GM18499 (cell line): ENCODE measurements around the gene ELF2.
"Not testable (repeated sequence)": the region's sequence is repeated elsewhere in the genome, so short reads cannot be mapped to it uniquely, and the experiment has no call there.

ENCODE experiments used
- ATAC-seq: cut with Tn5 transposase; IDR thresholded peaks from one replicate; pipeline ENCODE4 v1.9.1; 2021; ENCODE audit warnings: moderate number of reproducible peaks; ENCODE audit not compliant: insufficient read depth, unreplicated experiment

ELF2 gene

GRCh38 chr4:139177049-139177868 lies at the start of gene ELF2:
TSS of gene ELF2 (minus strand) at chr4:139177218. CDS start at chr4:139137701, 39,517 bp downstream.
- ATAC-seq, result peak; percentile 23

- no peak for ATAC-seq
Observed at GRCh38 chr4:139223682-139224317, 46.8 kb upstream of the ELF2 start.

DNA sequence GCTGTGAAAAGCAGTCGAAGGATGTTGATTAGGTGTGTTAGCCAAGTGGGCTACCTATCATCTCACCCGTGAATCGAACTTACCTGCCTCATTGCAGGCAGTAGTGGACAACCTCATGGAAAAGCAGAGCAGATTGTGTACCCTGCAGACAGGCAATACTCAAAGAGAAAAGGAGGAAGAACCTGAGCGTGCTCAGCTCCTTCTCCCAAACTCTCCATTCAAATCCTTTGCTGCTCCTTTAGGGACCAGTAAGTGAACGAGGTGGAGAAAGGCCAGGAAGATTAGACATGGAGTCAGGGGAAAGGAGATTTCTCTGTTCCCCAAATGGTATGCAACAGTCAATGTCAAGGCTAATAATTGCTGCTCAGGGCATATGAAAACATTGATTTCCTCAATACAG lies 45.2 kb upstream of the ELF2 start:
- no peak for ATAC-seq

- ATAC-seq, result no peak
Observed at GRCh38 chr4:139221687-139222086, 44.7 kb upstream of the ELF2 start.

GRCh38 chr4:139219450-139220055 lies 42.5 kb upstream of the ELF2 start:
- no peak for ATAC-seq

DNA sequence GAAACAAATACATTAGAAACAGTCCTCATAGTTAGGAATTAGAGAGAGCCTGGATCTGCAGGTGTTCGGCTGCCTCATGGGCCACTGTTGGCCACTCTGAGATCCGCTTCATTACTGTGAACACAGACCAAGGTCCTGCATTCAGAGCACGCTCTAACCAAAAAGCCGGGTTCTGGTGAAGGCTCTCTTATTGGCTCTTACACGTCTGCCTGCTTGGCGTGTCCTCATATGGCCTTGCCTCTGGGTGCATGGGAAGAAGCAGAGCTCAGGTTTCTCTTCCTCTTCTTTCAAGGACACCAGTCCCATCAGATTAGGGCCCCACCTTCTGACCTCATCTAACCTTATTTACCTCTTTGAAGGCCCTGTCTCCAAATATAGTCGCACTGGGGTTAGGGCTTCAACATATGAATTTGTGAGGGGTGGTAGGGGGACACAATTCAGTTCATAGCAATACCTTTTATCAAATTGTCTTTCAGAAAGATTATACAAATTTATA lies 37.1 kb upstream of the ELF2 start:
- ATAC-seq, result peak; percentile 97

DNA sequence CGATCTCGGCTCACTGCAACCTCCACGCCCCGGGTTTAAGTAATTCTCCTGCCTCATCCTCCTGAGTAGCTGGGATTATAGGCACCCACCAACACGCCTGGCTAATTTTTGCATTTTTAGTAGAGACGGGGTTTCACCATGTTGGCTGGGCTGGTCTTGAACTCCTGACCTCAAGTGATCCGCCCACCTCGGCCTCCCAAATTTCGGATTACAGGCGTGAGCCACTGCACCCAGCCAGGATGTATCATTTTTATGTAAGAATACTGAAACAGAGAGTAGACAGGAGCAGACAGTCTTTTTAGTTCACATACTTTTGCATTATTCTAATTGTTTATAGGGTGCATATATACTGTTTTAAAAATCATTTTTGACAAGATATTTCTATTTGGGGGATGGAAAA lies 36.6 kb upstream of the ELF2 start:
- ATAC-seq, result not testable (repeated sequence)

DNA sequence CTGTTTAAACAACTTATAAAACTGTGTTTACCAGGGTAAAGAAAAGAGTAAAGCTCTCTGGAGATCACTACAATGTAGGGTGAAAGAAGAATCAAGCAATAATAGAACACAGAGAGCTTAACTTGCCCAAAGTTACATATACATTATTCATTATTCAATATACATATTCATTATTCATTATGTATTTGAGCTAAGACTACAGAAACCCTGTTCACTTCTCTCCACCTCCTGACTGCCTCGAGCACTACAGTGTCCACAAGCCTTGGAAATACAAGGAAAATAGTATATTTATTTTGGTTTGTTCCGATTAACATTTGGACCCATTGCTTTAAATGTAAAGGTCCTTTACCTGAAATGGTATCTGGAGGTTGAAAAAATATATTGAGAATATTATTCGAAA lies 35.9 kb upstream of the ELF2 start:
- no peak for ATAC-seq

- ATAC-seq, result no peak
Observed at GRCh38 chr4:139210486-139210885, 33.5 kb upstream of the ELF2 start.

DNA sequence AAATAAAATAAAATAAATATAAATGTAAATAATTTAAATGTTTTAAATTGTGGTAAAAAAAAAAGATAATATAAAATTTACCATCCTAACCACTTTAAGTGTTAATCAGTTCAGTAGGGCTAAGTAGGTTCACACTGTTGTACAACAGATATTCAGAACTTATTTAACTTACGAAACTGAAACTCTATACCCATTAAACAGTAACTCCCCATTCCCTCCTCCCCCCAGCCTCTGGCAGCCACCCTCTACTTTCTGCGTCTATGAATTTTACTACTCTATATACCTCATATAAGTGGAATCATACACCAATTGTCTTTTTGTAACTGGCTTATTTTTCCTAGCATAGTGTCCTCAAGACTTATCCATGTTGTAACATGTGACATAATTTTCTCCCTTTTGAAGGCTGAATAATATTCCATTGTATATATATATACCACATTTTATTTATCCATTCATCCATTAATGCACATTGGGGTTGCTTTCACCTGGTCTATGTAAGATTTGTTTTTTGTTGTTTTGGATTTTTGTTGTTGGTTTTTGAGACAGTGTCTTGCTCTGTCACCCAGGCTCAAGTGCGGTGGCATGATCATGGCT lies 32.5 kb upstream of the ELF2 start:
- ATAC-seq, result no peak

GRCh38 chr4:139208404-139208945 lies 31.5 kb upstream of the ELF2 start:
- no peak for ATAC-seq

GRCh38 chr4:139207873-139208403 lies 30.9 kb upstream of the ELF2 start:
- ATAC-seq, result no peak

DNA sequence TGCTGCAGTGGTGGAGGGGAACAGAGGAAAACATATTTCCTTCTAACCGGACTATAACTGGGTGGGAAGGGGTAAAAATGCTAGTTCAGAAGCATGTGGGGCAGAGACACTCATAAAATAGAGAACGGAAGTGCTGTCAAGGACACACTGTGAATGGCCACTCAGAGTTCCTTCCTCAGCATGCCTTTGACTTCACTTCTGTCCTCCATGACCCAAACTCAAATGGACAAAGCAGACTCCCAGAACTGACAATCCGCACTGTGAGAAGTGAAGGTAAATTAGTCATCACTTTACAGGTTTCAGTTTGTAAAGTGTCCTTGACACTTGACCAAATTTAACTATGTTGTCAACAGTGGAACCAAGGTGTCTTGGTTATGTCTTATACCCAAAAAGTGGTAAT lies 30.2 kb upstream of the ELF2 start:
- ATAC-seq, result no peak

GRCh38 chr4:139202991-139203390 lies 26.0 kb upstream of the ELF2 start:
- ATAC-seq, result no peak

- no peak for ATAC-seq
Observed at GRCh38 chr4:139200506-139200905, 23.5 kb upstream of the ELF2 start.

DNA sequence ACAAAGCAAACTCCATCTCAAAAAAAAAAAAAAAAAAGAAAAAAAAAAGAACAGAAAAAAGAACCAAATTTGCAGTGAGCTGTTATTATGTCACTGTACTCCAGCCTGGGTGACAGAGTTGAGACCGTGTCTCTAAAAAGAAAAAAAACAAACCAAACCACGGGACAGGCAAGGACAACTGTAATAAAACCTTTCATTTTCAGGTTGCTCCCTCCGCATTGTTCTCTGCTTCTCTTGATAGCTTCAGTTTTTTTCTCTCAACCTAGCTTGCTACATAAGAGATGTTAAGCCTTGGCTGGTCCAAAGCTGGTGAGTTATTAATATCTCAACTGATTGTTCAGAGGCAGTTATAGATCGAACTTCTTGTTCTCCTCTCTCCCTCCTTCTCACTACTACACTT lies 23.1 kb upstream of the ELF2 start:
- no peak for ATAC-seq

- ATAC-seq, result not testable (repeated sequence)
Observed at GRCh38 chr4:139197214-139197613, 20.2 kb upstream of the ELF2 start.

DNA sequence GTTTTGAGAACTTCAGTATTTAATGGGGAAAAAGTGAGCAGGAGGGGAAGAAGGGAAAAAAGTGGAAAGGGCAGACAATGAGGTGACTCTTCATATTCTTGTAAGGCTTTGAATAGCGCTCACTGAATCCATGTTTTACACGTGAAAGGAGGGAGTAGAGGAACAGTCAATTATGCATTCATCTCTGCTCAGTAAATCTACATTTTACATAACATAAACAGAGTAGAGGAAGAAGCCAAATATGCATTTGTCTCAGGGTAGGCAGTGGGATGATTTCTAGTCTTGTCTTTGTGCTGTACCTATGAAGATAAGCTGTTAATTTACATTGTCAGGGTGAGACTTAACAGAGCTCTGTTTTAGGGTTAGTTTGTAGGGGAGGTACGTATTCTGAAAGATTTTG lies 19.4 kb upstream of the ELF2 start:
- no peak for ATAC-seq

DNA sequence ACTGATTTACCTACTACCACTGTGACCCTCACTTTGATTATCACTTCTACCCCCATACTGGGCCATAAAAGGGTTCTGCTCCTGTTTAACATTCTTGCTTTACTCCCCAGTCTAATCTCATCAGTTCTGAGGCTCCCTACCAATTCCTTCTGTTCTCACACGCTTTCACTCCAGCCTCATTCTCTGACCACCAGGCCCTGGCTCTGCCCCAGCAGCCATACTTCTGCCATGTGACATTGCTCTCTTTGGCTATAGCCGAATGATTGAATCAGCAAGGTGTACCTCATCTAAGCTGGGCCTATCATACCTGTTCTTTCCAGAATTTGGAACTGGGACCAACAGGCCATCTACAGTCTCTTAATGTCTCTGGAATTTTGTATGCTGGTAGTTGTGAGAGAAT lies 14.4 kb upstream of the ELF2 start:
- ATAC-seq, result no peak

DNA sequence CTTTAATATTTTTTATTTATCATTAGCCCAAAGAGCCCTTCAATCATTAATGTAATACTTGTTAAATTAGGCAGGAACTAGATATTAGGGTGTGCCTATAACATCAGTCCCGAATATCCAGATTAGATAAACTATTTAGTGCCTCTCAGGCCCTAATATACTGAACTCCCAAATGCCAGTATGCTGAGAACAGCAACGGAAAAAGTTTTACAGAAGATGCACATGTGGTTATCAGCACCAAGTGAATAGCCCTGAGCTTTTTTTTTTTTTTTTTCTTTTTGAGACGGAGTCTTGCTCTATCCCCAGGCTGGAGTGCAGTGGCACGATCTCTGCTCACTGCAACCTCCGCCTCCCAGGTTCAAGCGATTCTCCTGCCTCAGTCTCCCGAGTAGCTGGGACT lies 13.0 kb upstream of the ELF2 start:
- no peak for ATAC-seq

DNA sequence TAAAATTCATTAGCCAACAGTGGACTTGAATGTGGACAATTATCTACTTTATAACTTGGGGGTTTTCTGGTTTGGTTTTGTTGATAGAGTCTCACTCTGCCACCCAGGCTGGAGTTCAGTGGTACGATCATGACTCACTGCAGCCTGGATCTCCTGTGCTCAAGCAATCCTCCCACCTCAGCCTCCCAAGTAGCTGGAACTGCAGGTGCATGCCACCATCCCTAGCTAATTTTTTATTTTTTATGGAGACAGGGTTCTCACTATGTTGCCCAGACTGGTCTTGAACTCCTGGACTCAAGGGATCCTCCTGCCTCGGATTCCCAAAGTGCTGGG lies 12.4 kb upstream of the ELF2 start:
- no peak for ATAC-seq
